Fibroblast of pulmonary artery (primary cell): ENCODE results near the gene CREBL2.

Experiments used
- DNase-seq: peaks from one replicate; pipeline ENCODE4 v3.0.0-alpha.2; 2010; ENCODE audit warnings: low read depth
- H3K4me3 ChIP-seq: replicated peaks from 2 replicates; pipeline ENCODE4 v1.5.1; 2011; ENCODE audit warnings: low read depth, mild to moderate bottlenecking, control low read depth, low read length, moderate library complexity
- TF ChIP-seq, protein P1 (sequence below): IDR thresholded peaks from 2 replicates; pipeline ENCODE4 v1.5.1; 2011; ENCODE audit warnings: mild to moderate bottlenecking, control low read depth, low read length, inconsistent platforms; ENCODE audit errors: missing control alignments

The CREBL2 gene

DNA sequence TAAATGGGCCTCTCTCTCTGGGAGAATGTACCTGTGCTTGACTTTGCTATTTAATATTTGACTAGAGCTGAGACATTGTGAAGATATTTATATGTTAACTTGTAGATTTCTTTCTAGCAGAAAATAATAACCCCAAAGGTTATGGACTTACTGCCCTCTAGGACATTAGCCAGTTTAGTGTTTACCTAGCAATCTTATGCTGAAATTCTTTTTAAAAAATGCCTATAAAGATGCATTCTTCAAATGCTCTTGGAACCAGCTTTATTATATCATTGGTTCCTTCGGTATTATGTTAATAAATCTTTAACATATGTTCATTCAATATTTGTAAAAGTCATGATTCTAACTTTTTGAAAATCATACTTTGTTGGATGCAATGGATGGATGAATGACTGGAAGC is 56.3 kb downstream of the CREBL2 start:
- TF ChIP-seq, protein P1, sequence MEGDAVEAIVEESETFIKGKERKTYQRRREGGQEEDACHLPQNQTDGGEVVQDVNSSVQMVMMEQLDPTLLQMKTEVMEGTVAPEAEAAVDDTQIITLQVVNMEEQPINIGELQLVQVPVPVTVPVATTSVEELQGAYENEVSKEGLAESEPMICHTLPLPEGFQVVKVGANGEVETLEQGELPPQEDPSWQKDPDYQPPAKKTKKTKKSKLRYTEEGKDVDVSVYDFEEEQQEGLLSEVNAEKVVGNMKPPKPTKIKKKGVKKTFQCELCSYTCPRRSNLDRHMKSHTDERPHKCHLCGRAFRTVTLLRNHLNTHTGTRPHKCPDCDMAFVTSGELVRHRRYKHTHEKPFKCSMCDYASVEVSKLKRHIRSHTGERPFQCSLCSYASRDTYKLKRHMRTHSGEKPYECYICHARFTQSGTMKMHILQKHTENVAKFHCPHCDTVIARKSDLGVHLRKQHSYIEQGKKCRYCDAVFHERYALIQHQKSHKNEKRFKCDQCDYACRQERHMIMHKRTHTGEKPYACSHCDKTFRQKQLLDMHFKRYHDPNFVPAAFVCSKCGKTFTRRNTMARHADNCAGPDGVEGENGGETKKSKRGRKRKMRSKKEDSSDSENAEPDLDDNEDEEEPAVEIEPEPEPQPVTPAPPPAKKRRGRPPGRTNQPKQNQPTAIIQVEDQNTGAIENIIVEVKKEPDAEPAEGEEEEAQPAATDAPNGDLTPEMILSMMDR = no peak
- DNase-seq = no peak
- no peak overlapping the region for H3K4me3 ChIP-seq

DNA sequence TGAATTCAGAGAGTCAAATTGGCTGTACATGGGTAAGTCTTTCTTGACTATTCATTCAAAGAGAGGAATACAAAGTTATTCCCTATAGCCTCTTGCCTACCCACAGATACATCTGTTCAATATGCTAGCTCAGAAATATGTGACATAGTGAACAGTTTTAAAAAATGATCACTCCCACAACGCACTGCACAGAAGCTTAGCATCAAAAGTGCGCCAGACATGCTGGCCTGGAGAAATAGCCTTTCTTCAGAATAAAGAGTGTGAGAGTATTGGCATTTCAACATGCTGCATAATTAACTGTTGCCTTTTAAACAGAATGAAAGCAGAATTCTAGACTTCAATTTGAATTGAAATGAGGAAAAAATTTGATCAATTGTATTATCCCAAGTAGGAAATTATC is 57.3 kb downstream of the CREBL2 start:
- TF ChIP-seq, protein P1 = no peak
- no peak overlapping the region for H3K4me3 ChIP-seq
- DNase-seq = no peak

DNA sequence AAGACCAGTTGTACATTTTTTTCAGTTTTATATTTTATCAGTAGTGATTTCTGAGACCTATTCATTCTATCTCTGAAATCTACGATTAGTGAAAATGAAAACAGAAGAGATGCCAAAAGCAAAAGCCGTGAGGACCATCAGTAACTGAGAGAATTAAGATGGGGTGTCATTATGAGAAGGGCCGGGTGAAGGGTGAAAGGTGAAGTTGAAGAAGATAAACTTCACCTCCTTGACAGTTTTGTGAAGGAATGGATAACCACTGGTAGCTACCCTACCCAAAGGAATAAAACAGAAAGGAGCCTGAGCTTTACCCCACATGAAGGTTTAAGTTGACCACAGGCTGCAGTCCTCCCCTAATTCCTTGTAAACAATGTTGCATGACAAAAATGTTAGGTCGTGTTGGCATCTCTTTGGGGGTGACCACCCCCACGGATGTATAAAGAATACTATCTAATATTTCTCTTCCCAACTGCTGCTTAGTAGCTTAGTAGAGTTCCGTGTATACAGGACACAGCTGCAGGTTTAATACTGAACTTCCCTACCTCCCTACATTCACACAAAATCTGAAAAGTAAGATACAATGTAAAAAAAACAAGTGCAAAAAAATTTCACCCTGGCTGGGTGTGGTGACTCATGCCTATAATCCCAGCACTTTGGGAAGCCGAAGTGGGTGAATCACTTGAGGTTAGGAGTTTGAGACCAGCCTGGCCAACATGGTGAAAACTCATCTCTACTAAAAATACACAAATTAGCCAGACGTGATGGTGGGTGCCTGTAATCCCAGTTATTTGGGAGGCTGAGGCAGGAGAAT is 60.4 kb downstream of the CREBL2 start:
- DNase-seq = no peak
- no peak overlapping the region for H3K4me3 ChIP-seq
- TF ChIP-seq, protein P1 = no peak

DNA sequence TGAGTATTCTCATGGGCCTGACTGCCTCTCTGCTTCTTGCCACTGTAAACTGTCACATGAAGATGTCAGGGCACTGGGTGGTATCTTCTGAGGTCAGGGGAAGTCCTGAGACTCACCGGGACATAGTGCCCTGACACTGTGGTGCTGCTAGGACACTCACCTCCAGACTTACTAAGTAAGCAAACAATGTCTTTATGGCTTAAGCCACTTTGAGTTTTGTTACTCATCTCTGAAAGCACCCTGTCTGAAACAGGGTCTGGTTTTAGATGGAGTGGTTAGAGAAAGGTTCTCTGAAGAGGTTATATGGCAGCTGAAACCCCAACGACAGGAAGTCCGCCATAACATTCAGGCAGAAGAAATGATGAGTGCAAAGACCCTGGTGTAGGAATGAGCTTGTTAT is 61.6 kb downstream of the CREBL2 start:
- H3K4me3 ChIP-seq = no peak overlapping the region
- DNase-seq = no peak
- TF ChIP-seq, protein P1 = no peak

DNA sequence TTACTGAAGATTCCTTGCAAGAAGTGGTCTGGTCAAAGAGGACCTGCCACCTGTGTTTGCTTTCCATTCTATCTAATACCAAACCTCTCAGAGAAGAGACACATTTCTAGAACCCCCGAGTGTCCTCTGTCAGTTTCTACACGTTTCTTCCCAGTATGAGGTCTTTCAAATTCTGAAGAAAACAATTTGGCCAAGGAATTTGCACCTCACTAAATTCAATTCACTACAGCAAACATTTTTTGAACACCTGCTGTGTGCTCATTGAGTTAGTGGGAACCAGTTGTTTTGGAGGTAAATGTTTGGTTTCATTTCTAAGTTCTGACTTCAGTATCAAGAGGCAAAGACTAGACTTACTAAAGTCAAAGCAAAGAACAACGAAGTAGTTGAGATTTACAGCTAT is 64.9 kb downstream of the CREBL2 start:
- DNase-seq = no peak
- TF ChIP-seq, protein P1 = no peak
- no peak overlapping the region for H3K4me3 ChIP-seq

DNA sequence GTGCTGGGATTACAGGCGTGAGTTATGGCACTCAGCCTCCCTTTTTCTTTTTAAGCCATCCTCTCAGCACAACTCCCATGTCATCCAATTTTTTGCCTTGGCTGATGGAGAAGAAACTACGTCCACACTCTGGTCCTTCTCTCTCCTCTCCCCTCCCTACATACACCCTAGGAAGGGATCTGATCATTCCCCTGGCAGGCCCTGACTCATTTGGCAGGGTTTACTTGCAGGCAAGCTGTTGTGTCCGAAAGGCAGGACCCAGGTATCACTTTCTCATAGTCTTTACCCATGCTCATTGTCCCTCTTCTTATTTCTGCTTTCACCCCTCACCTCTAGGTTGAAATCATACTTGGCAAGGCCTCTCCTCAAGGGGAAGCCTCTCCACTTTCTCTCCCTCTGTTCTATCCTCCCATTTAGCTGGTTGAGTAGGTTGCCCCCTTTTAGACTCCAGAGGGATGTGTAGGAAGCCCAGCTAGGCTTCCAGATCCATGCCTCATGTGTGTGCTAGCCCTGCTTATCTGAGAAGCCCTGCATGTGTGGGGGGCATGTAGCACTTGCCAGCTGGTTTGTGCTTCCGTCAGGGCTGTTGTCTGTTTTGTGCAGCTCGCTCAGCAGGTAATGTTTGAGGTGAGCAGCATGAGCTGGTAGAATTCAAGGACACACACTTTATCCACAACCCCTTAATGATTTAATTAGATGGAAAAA is 69.5 kb downstream of the CREBL2 start:
- DNase-seq = no peak
- TF ChIP-seq, protein P1 = no peak
- no peak overlapping the region for H3K4me3 ChIP-seq
